CD4-positive, alpha-beta T cell (primary cell): Measurements from ENCODE around the gene MFSD2A. TPM values are rescaled to one million over a fixed set of nuclear protein-coding genes. Genes with fewer than 3 reads are reported as not detected.

ENCODE experiments used
- ATAC-seq: fragments of 200-7000 bp; cut with Tn5 transposase; one replicate; pipeline ENCODE4 v1.10.0; 2022; ENCODE audit warnings: mild to moderate bottlenecking; ENCODE audit not compliant: poor library complexity
- CTCF ChIA-PET: fragments of 350-600 bp; sonication (Branson Sonifier 250); formaldehyde crosslinking; loops from one replicate; lab custom pipeline; 2021; ENCODE audit warnings: antibody characterized with exemption, inconsistent platforms; lab: Charles Lee
- POLR2A ChIA-PET: fragments of 350-600 bp; sonication (Branson Sonifier 250); formaldehyde crosslinking; loops from one replicate; lab custom pipeline; 2021; ENCODE audit warnings: antibody characterized with exemption, inconsistent platforms; lab: Charles Lee
- DNase-seq, 14 experiments: peaks; one replicate each; pipeline ENCODE4 v3.0.0-alpha.2; 2013 to 2020; ENCODE audit warnings: mixed read lengths in 2 of 14
- H3K27ac ChIP-seq, 2 donors: one replicate each; pipeline versions ENCODE4 v1.5.1 to v1.7.0; 2013; ENCODE audit warnings: low read length in 2 of 2, low read depth in 1 of 2, mild to moderate bottlenecking in 1 of 2
- H3K27me3 ChIP-seq, 2 experiments: 1 replicate in 1 of 2; 2 replicates in 1 of 2; pipeline versions ENCODE4 v1.6.1 to v1.7.0; 2013; ENCODE audit warnings: low read length in 2 of 2, control low read depth in 1 of 2, mild to moderate bottlenecking in 1 of 2, moderate library complexity in 1 of 2; ENCODE audit not compliant: insufficient read depth in 2 of 2, control insufficient read depth in 1 of 2
- H3K36me3 ChIP-seq: one replicate; pipeline ENCODE4 v1.6.1; 2013; ENCODE audit warnings: low read length, control low read depth; ENCODE audit not compliant: insufficient read depth
- H3K4me1 ChIP-seq: one replicate; pipeline ENCODE4 v1.6.1; 2013; ENCODE audit warnings: low read length, control low read depth; ENCODE audit not compliant: insufficient read depth
- H3K4me3 ChIP-seq: one replicate; pipeline ENCODE4 v1.5.1; 2013; ENCODE audit warnings: mild to moderate bottlenecking, low read length, moderate library complexity
- H3K9me3 ChIP-seq, 2 experiments: 1 replicate in 1 of 2; 2 replicates in 1 of 2; pipeline versions ENCODE4 v1.6.1 to v1.7.0; 2013; ENCODE audit warnings: low read length in 2 of 2, mild to moderate bottlenecking in 2 of 2, control low read depth in 1 of 2, moderate library complexity in 1 of 2; ENCODE audit not compliant: control insufficient read depth in 1 of 2, insufficient read depth in 1 of 2
- H3K27ac Mint-ChIP-seq: one replicate; pipeline ENCODE4 v1.8.0; 2020; ENCODE audit warnings: mixed read lengths
- H3K27me3 Mint-ChIP-seq: one replicate; pipeline ENCODE4 v1.8.0; 2021; ENCODE audit warnings: mixed read lengths
- H3K36me3 Mint-ChIP-seq: one replicate; pipeline ENCODE4 v1.8.0; 2021; ENCODE audit warnings: low read depth, mixed read lengths
- H3K4me1 Mint-ChIP-seq: one replicate; pipeline ENCODE4 v1.8.0; 2021; ENCODE audit warnings: low read depth, mixed read lengths
- H3K4me3 Mint-ChIP-seq: one replicate; pipeline ENCODE4 v1.8.0; 2020; ENCODE audit warnings: mild to moderate bottlenecking, mixed read lengths
- H3K9me3 Mint-ChIP-seq: one replicate; pipeline ENCODE4 v1.8.0; 2020; ENCODE audit warnings: mixed read lengths
- intact Hi-C, 2 experiments: fragments of 100-400 bp; cut with DNase I in 1 of 2; cut with micrococcal nuclease in 1 of 2; formaldehyde crosslinking; loops; one replicate each; pipeline versions ENCODE4 v1.15.1 to v1.9.0; 2023 to 2025; cut with DNase I, micrococcal nuclease
- total RNA-seq, 174 experiments: library from RNA in 2 of 174; stranded (reverse) in 2 of 174; gene quantifications; one replicate each; pipeline ENCODE4 v1.2.3 and lab custom pipeline; 2021 to 2026
- TF ChIP-seq, protein P1 (sequence below): fragments of 200-600 bp; IDR thresholded peaks from one replicate; pipeline ENCODE4 v1.8.0; 2022; ENCODE audit warnings: antibody characterized with exemption, mild to moderate bottlenecking

Gene MFSD2A
- total RNA-seq, 2 experiments from 2014 or later = 2.5 to 2.7 TPM

DNA sequence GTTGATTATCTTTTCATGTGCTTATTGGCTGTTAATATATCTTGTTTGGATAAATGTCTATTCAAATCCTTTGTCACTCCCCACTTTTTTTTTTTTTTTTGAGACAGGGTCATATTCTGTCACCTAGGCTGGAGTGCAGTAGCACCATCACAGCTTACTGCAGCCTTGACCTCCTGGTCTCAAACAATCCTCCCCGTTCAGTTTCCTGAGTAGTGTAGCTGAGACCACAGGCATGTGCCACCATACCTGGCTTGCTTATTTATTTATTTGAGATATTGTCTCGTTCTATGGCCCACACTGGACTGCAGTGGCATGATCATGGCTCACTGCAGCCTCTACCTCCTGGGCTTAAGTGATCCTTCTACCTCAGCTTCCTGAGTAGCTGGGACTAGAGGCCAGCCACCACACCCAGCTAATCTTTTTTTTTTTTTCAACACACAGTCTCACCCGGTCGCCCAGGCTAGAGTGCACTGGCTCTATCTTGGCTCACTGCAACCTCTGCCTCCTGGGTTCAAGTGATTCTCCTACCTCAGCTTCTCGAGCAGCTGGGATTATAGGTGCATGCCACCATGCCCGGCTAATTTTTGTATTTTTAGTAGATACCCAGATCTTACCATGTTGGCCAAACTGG, 39.3 kb upstream of the MFSD2A start:
- Histone ChIP-seq H3K36me3 (no peaks in the 10 kb centered on the region), H3K9me3 (no peaks in the 10 kb centered on the region), H3K4me1 (peaks cover 4% of the 10 kb centered on the region), H3K27ac (no peak overlapping the region), H3K4me3 (no peak overlapping the region), H3K27me3 (peaks cover 0 to 5% of the 10 kb centered on the region in 2 experiments)
- H3K4me1 Mint-ChIP-seq = no peaks in the 10 kb centered on the region
- H3K36me3 Mint-ChIP-seq = no peaks in the 10 kb centered on the region
- H3K27me3 Mint-ChIP-seq = peaks cover 11% of the 10 kb centered on the region
- no peak overlapping the region for H3K27ac Mint-ChIP-seq
- ATAC-seq = no peak
- TF ChIP-seq, protein P1, sequence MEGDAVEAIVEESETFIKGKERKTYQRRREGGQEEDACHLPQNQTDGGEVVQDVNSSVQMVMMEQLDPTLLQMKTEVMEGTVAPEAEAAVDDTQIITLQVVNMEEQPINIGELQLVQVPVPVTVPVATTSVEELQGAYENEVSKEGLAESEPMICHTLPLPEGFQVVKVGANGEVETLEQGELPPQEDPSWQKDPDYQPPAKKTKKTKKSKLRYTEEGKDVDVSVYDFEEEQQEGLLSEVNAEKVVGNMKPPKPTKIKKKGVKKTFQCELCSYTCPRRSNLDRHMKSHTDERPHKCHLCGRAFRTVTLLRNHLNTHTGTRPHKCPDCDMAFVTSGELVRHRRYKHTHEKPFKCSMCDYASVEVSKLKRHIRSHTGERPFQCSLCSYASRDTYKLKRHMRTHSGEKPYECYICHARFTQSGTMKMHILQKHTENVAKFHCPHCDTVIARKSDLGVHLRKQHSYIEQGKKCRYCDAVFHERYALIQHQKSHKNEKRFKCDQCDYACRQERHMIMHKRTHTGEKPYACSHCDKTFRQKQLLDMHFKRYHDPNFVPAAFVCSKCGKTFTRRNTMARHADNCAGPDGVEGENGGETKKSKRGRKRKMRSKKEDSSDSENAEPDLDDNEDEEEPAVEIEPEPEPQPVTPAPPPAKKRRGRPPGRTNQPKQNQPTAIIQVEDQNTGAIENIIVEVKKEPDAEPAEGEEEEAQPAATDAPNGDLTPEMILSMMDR = no peak
- no peak for DNase-seq
- CTCF ChIA-PET = interaction anchor here (0.7 kb wide), 1 partner anchor 858 kb away, joined by 3 read pairs; no protein-coding TSS in a partner anchor
- no peak overlapping the region for H3K4me3 Mint-ChIP-seq
- intact Hi-C loops = loop anchor here in 1 of 2 experiments (5.0 kb wide), 1 partner anchor 422 kb away; no protein-coding TSS in a partner anchor
- no peaks in the 10 kb centered on the region for H3K9me3 Mint-ChIP-seq
- POLR2A ChIA-PET = interaction anchor here (0.6 kb wide), 1 partner anchor 18 kb away, joined by 4 read pairs; no protein-coding TSS in a partner anchor

DNA sequence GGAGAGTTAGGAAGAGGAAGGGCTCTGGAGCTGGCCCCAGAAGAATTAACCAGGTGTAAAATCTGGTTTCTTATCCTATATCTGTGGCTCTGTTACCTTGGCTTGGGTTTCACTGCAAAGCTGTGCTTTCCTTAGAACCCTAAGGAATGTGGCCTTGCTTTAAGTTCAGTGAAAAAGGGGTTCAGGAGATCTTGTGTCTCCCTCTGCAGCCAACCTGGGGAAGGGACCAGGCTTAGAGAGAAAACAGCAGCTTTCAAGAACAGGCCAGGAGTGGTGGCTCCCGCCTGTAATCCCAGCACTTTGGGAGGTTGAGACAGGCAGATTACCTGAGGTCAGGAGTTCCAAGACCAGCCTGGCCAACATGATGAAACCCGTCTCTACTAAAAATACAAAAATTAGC, 37.1 kb upstream of the MFSD2A start:
- POLR2A ChIA-PET = no interaction called here
- H3K36me3 ChIP-seq = no peaks in the 10 kb centered on the region
- H3K27me3 ChIP-seq = no peaks in the 10 kb centered on the region
- no peak overlapping the region for H3K4me3 ChIP-seq
- peaks cover 0 to 4% of the 10 kb centered on the region in 2 experiments for H3K9me3 ChIP-seq
- H3K36me3 Mint-ChIP-seq = no peaks in the 10 kb centered on the region
- peaks cover 4% of the 10 kb centered on the region for H3K27me3 Mint-ChIP-seq
- H3K4me1 ChIP-seq = peaks cover 4% of the 10 kb centered on the region
- CTCF ChIA-PET = interaction anchor here (4.7 kb wide), 1 partner anchor 55 kb away, joined by 50 read pairs; no protein-coding TSS in a partner anchor
- no peak overlapping the region for H3K4me3 Mint-ChIP-seq
- no peak for ATAC-seq
- no peaks in the 10 kb centered on the region for H3K4me1 Mint-ChIP-seq
- TF ChIP-seq, protein P1 = no peak
- DNase-seq = no peak
- H3K27ac Mint-ChIP-seq = no peak overlapping the region
- H3K27ac ChIP-seq = no peak overlapping the region
- H3K9me3 Mint-ChIP-seq = no peaks in the 10 kb centered on the region
- intact Hi-C loops = loop anchor here in 1 of 2 experiments (5.0 kb wide), 1 partner anchor 419 kb away; no protein-coding TSS in a partner anchor

DNA sequence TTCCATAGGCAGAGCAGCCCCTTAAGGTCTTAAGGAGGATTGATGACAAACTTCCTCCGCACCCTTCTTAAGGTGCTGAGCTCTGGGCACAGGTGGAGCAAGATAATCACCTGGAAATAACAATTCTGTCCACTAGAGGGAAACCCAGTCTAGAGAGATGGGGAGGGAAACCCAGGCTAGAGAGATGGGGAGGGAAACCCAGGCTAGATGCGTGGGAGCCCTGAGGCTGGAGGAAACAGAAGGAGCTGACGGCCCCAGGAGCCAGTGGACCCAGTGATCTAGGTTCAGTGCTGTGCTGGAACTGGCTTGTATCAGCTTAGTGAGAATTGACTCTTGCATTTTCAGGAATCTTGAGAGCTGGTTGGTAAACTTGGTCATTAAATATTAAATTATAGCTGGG, 35.4 kb upstream of the MFSD2A start:
- ATAC-seq = peak; percentile 99
- Histone ChIP-seq H3K9me3 (peaks cover 0 to 4% of the 10 kb centered on the region in 2 experiments), H3K4me3 (no peak overlapping the region), H3K36me3 (no peaks in the 10 kb centered on the region), H3K4me1 (peaks cover 4% of the 10 kb centered on the region), H3K27ac (no peak overlapping the region), H3K27me3 (no peaks in the 10 kb centered on the region)
- H3K27me3 Mint-ChIP-seq = peaks cover 4% of the 10 kb centered on the region
- no peak overlapping the region for H3K4me3 Mint-ChIP-seq
- H3K9me3 Mint-ChIP-seq = no peaks in the 10 kb centered on the region
- no peaks in the 10 kb centered on the region for H3K4me1 Mint-ChIP-seq
- ChIA-PET POLR2A (interaction anchor here (0.6 to 1.0 kb wide), 6 partner anchors 10 to 155 kb away, joined by 3 read pairs; no protein-coding TSS in a partner anchor), CTCF (interaction anchor here (0.6 to 4.7 kb wide), 18 partner anchors 9 to 178 kb away, joined by 3 to 50 read pairs (median 4); partner anchors contain the start of gene MYCL)
- DNase-seq = peak in 13 of 14 experiments; percentile 4 to 82 (median 21)
- no peaks in the 10 kb centered on the region for H3K36me3 Mint-ChIP-seq
- intact Hi-C loops = loop anchor here (1.0 to 5.0 kb wide), 3 partner anchors 54 to 418 kb away; no protein-coding TSS in a partner anchor
- no peak overlapping the region for H3K27ac Mint-ChIP-seq
- TF ChIP-seq, protein P1 = peak; percentile 70
